RWPE2 (cell line): ENCODE data around the gene LAMB3.
"Not testable (repeated sequence)": the region's sequence is repeated elsewhere in the genome, so short reads cannot be mapped to it uniquely, and the experiment has no call there.

ENCODE experiments used
- ATAC-seq: fragments of 200-7000 bp; cut with Tn5 transposase; 3 replicates; pipeline ENCODE4 v1.9.1; 2021; ENCODE audit warnings: low read depth
- DNase-seq: peaks from one replicate; pipeline ENCODE4 v3.0.0-alpha.2; 2020; ENCODE audit warnings: low spot score
- H3K27ac ChIP-seq: fragments of 450-650 bp; 2 replicates; pipeline ENCODE4 v1.5.1; 2017; ENCODE audit warnings: mild to moderate bottlenecking; ENCODE audit not compliant: poor library complexity, severe bottlenecking
- H3K27me3 ChIP-seq: fragments of 250-450 bp; sonication (Bioruptor Pico); 2 replicates; pipeline ENCODE4 v1.5.1; 2021; ENCODE audit warnings: mild to moderate bottlenecking, moderate library complexity; ENCODE audit not compliant: insufficient read depth, poor library complexity, severe bottlenecking
- H3K36me3 ChIP-seq: fragments of 250-450 bp; sonication (Bioruptor Pico); 2 replicates; pipeline ENCODE4 v1.5.1; 2020; ENCODE audit warnings: low read depth, mild to moderate bottlenecking, moderate library complexity
- H3K4me1 ChIP-seq: fragments of 250-450 bp; sonication (Bioruptor Pico); 2 replicates; pipeline ENCODE4 v1.5.1; 2021; ENCODE audit warnings: mild to moderate bottlenecking, moderate library complexity; ENCODE audit not compliant: insufficient read depth, poor library complexity, severe bottlenecking
- H3K4me3 ChIP-seq: fragments of 250-450 bp; sonication (Bioruptor Pico); 2 replicates; pipeline ENCODE4 v1.5.1; 2021; ENCODE audit warnings: mild to moderate bottlenecking, moderate library complexity; ENCODE audit not compliant: severe bottlenecking
- H3K9me3 ChIP-seq: fragments of 250-450 bp; sonication (Bioruptor Pico); 2 replicates; pipeline ENCODE4 v1.5.1; 2021; ENCODE audit warnings: mild to moderate bottlenecking, moderate library complexity; ENCODE audit not compliant: severe bottlenecking
- CTCF ChIP-seq: fragments of 450-650 bp; IDR thresholded peaks from one replicate; pipeline ENCODE4 v1.5.1; 2017; ENCODE audit warnings: mild to moderate bottlenecking, moderate library complexity; ENCODE audit not compliant: poor library complexity, severe bottlenecking

The LAMB3 gene

GRCh38 chr1:209652121-209652735, at the start of gene LAMB3:
LAMB3 (minus strand) TSS chr1:209652425; CDS start chr1:209650944, 1,481 bp downstream.
- Histone ChIP-seq H3K9me3 (no peaks in the 10 kb centered on the region), H3K36me3 (peaks cover 39% of the 10 kb centered on the region), H3K4me3 (peak within 1 kb of the TSS; percentile 58), H3K27me3 (no peaks in the 10 kb centered on the region), H3K4me1 (peaks cover 61% of the 10 kb centered on the region), H3K27ac (peak within 1 kb of the TSS; percentile 94)
- ATAC-seq (peak; percentile 43), DNase-seq (peak; percentile 88)
- no peak for TF ChIP-seq CTCF

DNA sequence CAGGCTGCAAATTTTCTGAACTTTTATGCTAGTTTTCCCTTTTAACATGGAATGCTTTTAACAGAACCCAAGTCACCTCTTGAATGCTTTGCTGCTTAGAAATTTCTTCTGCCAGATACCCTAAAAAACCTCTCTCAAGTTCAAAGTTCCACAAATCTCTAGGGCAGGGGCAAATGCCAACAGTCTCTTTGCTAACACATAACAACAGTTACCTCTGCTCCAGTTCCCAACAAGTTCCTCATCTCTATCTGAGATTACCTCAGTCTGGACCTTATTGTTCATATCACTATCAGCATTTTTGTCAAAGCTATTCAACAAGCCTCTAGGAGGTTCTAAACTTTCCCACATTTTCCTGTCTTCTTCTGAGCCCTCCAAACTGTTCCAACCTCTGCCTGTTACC, 48.5 kb upstream of the LAMB3 start:
- not testable (repeated sequence) for DNase-seq, H3K27me3 ChIP-seq, H3K36me3 ChIP-seq, H3K27ac ChIP-seq, H3K4me1 ChIP-seq, H3K4me3 ChIP-seq, ATAC-seq, H3K9me3 ChIP-seq

- H3K4me1 ChIP-seq = peaks cover 3% of the 10 kb centered on the region
- no peak for TF ChIP-seq CTCF
- H3K9me3 ChIP-seq = no peaks in the 10 kb centered on the region
- H3K27ac ChIP-seq = no peak overlapping the region
- DNase-seq = no peak
- no peaks in the 10 kb centered on the region for H3K27me3 ChIP-seq
- H3K36me3 ChIP-seq = no peaks in the 10 kb centered on the region
- no peak for ATAC-seq
- H3K4me3 ChIP-seq = no peak overlapping the region
Measured at GRCh38 chr1:209697126-209697525, 44.9 kb upstream of the LAMB3 start.

GRCh38 chr1:209696673-209697072, 44.4 kb upstream of the LAMB3 start:
- H3K4me1 ChIP-seq = peaks cover 3% of the 10 kb centered on the region
- H3K4me3 ChIP-seq = no peak overlapping the region
- H3K36me3 ChIP-seq = no peaks in the 10 kb centered on the region
- DNase-seq (no peak), ATAC-seq (no peak)
- no peak overlapping the region for H3K27ac ChIP-seq
- no peaks in the 10 kb centered on the region for H3K9me3 ChIP-seq
- TF ChIP-seq CTCF = no peak
- H3K27me3 ChIP-seq = no peaks in the 10 kb centered on the region

DNA sequence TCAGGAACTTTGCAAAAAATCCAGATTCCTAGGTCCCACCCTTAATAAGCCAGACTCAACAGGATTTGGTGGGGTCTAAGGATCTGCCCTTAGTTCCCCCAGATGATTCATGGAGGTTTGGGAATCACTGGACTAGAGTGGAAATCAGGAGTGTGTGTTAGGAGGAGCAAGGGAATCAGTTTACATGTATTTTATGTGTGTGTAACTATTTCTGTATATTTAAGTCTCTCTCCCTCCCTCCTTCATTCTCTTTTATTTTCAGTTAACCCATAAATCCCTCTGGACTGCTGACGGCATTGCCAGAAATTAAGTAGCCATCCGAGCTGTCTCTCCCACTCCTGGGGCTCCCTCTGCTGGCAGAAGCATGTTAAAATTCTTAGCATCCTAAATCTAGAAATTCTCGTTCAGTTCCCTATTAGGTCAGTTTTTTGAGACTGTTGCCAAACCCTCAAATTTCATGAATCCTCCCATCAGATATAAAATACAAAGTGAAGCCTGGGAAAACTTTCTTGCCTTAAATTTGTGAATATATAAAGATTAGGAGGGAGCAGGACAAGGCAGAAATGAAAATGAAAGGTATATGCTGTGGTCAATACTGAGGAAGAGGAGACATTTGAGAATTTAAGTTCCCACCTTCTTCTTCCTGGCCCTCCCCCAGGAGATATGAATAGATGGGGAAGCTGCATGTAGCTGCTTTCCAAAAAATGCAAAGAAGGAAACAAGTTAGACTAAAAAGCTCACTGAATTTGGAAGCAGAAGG, 40.7 kb upstream of the LAMB3 start:
- TF ChIP-seq CTCF = peak; percentile 76
- H3K36me3 ChIP-seq = no peaks in the 10 kb centered on the region
- no peaks in the 10 kb centered on the region for H3K9me3 ChIP-seq
- DNase-seq = no peak
- peak; percentile 48; the same call in 2 of the 3 replicates for ATAC-seq
- H3K4me1 ChIP-seq = peaks cover 3% of the 10 kb centered on the region
- no peak overlapping the region for H3K4me3 ChIP-seq
- no peak overlapping the region for H3K27ac ChIP-seq
- H3K27me3 ChIP-seq = no peaks in the 10 kb centered on the region
